Stomach (tissue), 9 donors: ENCODE data around the gene TMEM123. TPM values are rescaled to one million over a fixed set of nuclear protein-coding genes. Genes with fewer than 3 reads are reported as not detected.

Source experiments
- DNase-seq, 2 donors: peaks; one replicate each; pipeline versions ENCODE4 v3.0.0 to v3.0.0-alpha.2; 2013 to 2019
- H3K27ac ChIP-seq, 5 donors: fragments of 200-600 bp in 4 of 5; sonication (generic) in 4 of 5; one replicate each; pipeline ENCODE4 v1.5.1; 2013 to 2019; ENCODE audit warnings: mild to moderate bottlenecking in 1 of 5, moderate library complexity in 1 of 5
- H3K27me3 ChIP-seq, 3 donors: fragments of 200-600 bp; sonication (generic); one replicate each; pipeline ENCODE4 v1.5.1; 2017 to 2019; ENCODE audit warnings: mixed run types in 1 of 3
- H3K36me3 ChIP-seq, 4 donors: fragments of 200-600 bp; sonication (generic); 1 replicate in 3 of 4; 2 replicates in 1 of 4; pipeline ENCODE4 v1.5.1; 2016 to 2019
- H3K4me1 ChIP-seq, 4 donors: fragments of 200-600 bp; sonication (generic); one replicate each; pipeline ENCODE4 v1.5.1; 2016 to 2019
- H3K4me3 ChIP-seq, 4 donors: fragments of 200-600 bp; sonication (generic) in 3 of 4; one replicate each; pipeline ENCODE4 v1.5.1; 2016 to 2019; ENCODE audit warnings: mild to moderate bottlenecking in 1 of 4
- H3K9me3 ChIP-seq, 4 donors: fragments of 200-600 bp; sonication (generic); one replicate each; pipeline ENCODE4 v1.5.1; 2016 to 2019
- EP300 ChIP-seq: sonication (generic); formaldehyde crosslinking; IDR thresholded peaks from one replicate; pipeline ENCODE4 v1.6.1; 2017; ENCODE audit warnings: antibody characterized with exemption
- POLR2A ChIP-seq, 4 donors: fragments of 450-650 bp; IDR thresholded peaks; one replicate each; pipeline ENCODE4 v1.6.1; 2016; ENCODE audit warnings: antibody characterized with exemption in 4 of 4, control low read depth in 2 of 4, mild to moderate bottlenecking in 1 of 4, moderate library complexity in 1 of 4
- POLR2AphosphoS5 ChIP-seq, 3 donors: sonication (generic); formaldehyde crosslinking; IDR thresholded peaks; one replicate each; pipeline ENCODE4 v1.6.1; 2016; ENCODE audit warnings: antibody characterized with exemption in 3 of 3
- WGBS, 5 donors: extraction: QIAGEN DNeasy Blood & Tissue Kit in 3 of 5; methylation state at CpG; one replicate each; pipeline versions ENCODE4 v1.1.5 to v1.1.7; 2013 to 2018; 5-methylcytosine and 5-hydroxymethylcytosine counted together
- intact Hi-C: fragments of 100-400 bp; cut with DNase I; formaldehyde crosslinking; loops from one replicate; pipeline ENCODE4 v1.15.1; 2023; ENCODE audit warnings: low total_unique reads
- polyA plus RNA-seq, 3 donors: library from polyadenylated mRNA; stranded (reverse); fragments of 200-250 nt; gene quantifications; one replicate each; pipeline ENCODE4 v1.2.3, GENCODE V29; 2013
- total RNA-seq, 5 donors: library from RNA; depleted of rRNA; stranded (reverse); fragments of >200 nt; gene quantifications; one replicate each; pipeline versions ENCODE4 v1.1.0 to v1.2.3, GENCODE V29; 2014 to 2016
- TF ChIP-seq, protein P1 (sequence below), 7 experiments: fragments of 450-650 bp in 4 of 7; fragments of 200-600 bp in 3 of 7; sonication (generic) in 3 of 7; IDR thresholded peaks; one replicate each; pipeline ENCODE4 v1.5.1; 2016 to 2019; ENCODE audit warnings: antibody characterized with exemption in 7 of 7, control low read depth in 2 of 7, mild to moderate bottlenecking in 1 of 7
- donor health status: healthy with polysubstance abuse.
- donor health status: Bipolar disorder and iron deficiency.
- donor health status: healthy.

Gene TMEM123
- total and polyA plus RNA-seq, 8 donors: 16.2 to 226 (median 51.6) TPM

DNA sequence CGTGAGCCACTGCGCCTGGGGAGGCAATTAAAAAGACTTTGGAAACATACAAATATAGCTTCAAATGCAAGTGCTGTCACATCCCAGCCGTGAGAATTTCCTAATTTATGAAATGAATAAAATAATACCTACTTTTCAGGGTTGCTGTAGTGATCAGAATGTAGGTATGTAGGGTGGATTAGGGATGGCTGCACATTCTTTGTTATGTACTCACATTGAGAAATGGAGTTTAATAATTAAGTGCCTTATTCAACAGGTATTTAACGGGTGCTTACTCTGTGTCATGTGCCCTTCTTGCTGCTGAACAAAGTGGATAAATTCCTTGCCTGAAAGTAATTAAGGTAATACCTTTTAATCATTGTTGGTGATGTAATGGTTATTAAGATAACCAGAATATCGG, 41.0 kb upstream of the TMEM123 start:
- TF ChIP-seq POLR2AphosphoS5 (IDR thresholded peaks at IDR 0.05) (no peak), EP300 (no peak), POLR2A (IDR thresholded peaks at IDR 0.05) (no peak)
- TF ChIP-seq, protein P1, sequence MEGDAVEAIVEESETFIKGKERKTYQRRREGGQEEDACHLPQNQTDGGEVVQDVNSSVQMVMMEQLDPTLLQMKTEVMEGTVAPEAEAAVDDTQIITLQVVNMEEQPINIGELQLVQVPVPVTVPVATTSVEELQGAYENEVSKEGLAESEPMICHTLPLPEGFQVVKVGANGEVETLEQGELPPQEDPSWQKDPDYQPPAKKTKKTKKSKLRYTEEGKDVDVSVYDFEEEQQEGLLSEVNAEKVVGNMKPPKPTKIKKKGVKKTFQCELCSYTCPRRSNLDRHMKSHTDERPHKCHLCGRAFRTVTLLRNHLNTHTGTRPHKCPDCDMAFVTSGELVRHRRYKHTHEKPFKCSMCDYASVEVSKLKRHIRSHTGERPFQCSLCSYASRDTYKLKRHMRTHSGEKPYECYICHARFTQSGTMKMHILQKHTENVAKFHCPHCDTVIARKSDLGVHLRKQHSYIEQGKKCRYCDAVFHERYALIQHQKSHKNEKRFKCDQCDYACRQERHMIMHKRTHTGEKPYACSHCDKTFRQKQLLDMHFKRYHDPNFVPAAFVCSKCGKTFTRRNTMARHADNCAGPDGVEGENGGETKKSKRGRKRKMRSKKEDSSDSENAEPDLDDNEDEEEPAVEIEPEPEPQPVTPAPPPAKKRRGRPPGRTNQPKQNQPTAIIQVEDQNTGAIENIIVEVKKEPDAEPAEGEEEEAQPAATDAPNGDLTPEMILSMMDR (IDR thresholded peaks at IDR 0.05): no peak
- WGBS, 5 donors: 59 to 71% (median 66%) methylated on average over 5 of the region's 5 CpGs
- peak in 1 of 2 donors; percentile 20 for DNase-seq
- Histone ChIP-seq H3K4me1 (peaks cover 0 to 24% (median 10%) of the 10 kb centered on the region in 4 donors), H3K27me3 (peaks cover 0 to 9% (median 0%) of the 10 kb centered on the region in 3 donors), H3K9me3 (no peaks in the 10 kb centered on the region), H3K36me3 (no peaks in the 10 kb centered on the region), H3K4me3 (no peak overlapping the region), H3K27ac (no peak overlapping the region)
- intact Hi-C loops: loop anchor here (10.0 kb wide), 1 partner anchor 149 kb away; the partner anchor contains the start of gene BIRC2

DNA sequence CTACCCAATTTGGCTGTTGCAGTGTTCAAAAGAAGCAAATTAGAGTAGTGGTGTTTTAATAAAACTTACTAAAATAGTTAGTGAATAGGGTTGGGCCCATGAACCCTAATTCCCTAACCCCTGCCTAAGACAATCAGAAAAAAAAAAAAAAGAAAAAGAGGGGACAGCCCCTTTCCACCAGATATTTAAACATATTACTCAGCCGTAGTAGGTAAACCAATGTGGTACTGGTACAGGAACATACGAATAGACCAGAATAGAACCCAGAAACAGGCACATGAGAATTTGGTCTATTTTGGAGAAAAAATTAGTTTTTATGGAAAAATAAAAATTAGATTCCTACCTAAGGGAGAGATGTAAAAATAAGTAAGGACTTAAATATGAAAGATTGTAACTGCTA, 39.4 kb upstream of the TMEM123 start:
- intact Hi-C loops: loop anchor here (10.0 kb wide), 1 partner anchor 147 kb away; the partner anchor contains the start of gene BIRC2
- 90 to 95% (median 91%) methylated on average over 2 of the region's 2 CpGs for WGBS, 5 donors
- DNase-seq: no peak
- Histone ChIP-seq H3K9me3 (no peaks in the 10 kb centered on the region), H3K27ac (no peak overlapping the region), H3K4me1 (peaks cover 0 to 24% (median 10%) of the 10 kb centered on the region in 4 donors), H3K4me3 (no peak overlapping the region), H3K36me3 (no peaks in the 10 kb centered on the region), H3K27me3 (peaks cover 0 to 9% (median 0%) of the 10 kb centered on the region in 3 donors)
- TF ChIP-seq POLR2A (IDR thresholded peaks at IDR 0.05) (no peak), POLR2AphosphoS5 (IDR thresholded peaks at IDR 0.05) (no peak), EP300 (no peak)
- TF ChIP-seq, protein P1 (IDR thresholded peaks at IDR 0.05): no peak

DNA sequence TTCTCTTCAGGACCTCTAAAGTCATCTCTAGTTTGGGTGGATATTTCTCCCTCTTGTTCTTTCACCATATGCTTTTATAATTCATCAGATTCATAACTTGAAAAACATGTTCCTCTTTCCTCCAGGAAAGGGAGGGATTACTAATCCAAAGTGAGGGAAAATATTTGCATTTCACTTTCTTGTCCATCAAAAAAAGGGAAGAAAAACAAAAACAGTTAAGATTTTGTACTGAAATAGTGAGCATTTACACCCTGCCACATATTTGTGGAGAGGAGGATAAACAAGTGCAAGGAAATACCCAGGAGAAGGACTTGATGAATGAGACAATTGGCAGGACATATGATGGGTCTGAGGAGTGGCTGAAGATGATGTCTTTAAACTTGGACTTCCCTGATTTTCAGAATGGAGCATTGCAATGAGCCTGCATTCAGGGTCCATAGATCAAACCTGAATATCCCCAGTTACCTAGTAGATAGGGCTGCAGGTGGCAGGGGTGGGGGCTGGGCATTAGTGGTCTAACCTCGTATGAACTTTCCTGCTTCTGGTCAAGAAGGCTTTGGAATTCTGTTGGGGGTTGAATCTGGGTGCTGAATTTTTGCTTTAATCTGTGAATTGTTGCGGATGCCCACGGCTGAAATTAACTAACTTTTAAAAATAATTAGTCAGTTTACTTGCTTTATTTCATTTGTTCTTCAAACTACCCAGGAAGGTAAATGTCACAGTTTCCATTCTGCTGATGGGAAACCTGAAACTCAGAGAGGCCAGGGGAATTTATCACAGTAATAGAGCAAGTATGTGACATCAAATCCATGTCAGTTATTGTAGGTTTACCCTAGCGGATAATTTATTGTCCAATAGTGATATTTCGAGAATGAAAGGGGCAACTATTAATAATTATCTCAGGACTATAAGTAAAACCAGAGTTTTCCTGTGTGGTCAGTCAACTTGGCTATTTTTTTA, 36.9 kb upstream of the TMEM123 start:
- Histone ChIP-seq H3K27me3 (no peaks in the 10 kb centered on the region), H3K4me3 (no peak overlapping the region), H3K27ac (no peak overlapping the region), H3K36me3 (no peaks in the 10 kb centered on the region), H3K4me1 (peaks cover 0 to 9% (median 2%) of the 10 kb centered on the region in 4 donors), H3K9me3 (no peaks in the 10 kb centered on the region)
- intact Hi-C loops: loop anchor here (5.0 to 10.0 kb wide), 2 partner anchors 97 to 145 kb away; partner anchors contain the start of gene BIRC2
- DNase-seq: no peak
- TF ChIP-seq, protein P1 (IDR thresholded peaks at IDR 0.05): no peak
- TF ChIP-seq EP300 (no peak), POLR2A (IDR thresholded peaks at IDR 0.05) (no peak), POLR2AphosphoS5 (IDR thresholded peaks at IDR 0.05) (no peak)
- WGBS, 5 donors: 66 to 88% (median 78%) methylated on average over 5 of the region's 5 CpGs

DNA sequence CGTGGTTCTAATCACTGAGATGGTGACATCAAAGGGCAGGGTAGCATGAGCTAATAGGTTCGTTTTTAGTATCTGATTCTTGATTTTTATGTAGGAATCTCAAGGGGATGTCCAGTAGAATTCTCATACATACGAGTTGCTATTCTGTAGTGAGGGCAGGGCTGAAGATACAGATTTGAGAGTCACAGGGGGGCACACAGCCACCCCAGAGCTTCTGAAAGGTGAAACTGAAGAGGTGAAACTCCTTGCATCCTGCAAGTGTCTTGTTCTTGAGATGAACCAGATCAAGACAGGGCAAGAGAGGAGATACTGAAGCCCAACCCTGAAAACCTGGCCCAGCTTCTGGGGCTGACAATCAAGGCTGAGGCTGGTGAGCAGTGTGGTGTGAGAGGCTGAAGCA, 35.6 kb upstream of the TMEM123 start:
- 76 to 84% (median 82%) methylated on average over 3 of the region's 3 CpGs for WGBS, 5 donors
- DNase-seq: no peak
- TF ChIP-seq, protein P1 (IDR thresholded peaks at IDR 0.05): no peak
- TF ChIP-seq POLR2A (IDR thresholded peaks at IDR 0.05) (no peak), EP300 (no peak), POLR2AphosphoS5 (IDR thresholded peaks at IDR 0.05) (no peak)
- no peak overlapping the region for H3K27ac ChIP-seq
- H3K9me3 ChIP-seq: no peaks in the 10 kb centered on the region
- H3K27me3 ChIP-seq: no peaks in the 10 kb centered on the region
- no peaks in the 10 kb centered on the region for H3K36me3 ChIP-seq
- H3K4me1 ChIP-seq: peaks cover 0 to 2% (median 0%) of the 10 kb centered on the region in 4 donors
- H3K4me3 ChIP-seq: no peak overlapping the region
- intact Hi-C loops: loop anchor here (5.0 kb wide), 1 partner anchor 96 kb away; no protein-coding TSS in a partner anchor
